ENCODE measurements around the gene ANKLE1.

DNA sequence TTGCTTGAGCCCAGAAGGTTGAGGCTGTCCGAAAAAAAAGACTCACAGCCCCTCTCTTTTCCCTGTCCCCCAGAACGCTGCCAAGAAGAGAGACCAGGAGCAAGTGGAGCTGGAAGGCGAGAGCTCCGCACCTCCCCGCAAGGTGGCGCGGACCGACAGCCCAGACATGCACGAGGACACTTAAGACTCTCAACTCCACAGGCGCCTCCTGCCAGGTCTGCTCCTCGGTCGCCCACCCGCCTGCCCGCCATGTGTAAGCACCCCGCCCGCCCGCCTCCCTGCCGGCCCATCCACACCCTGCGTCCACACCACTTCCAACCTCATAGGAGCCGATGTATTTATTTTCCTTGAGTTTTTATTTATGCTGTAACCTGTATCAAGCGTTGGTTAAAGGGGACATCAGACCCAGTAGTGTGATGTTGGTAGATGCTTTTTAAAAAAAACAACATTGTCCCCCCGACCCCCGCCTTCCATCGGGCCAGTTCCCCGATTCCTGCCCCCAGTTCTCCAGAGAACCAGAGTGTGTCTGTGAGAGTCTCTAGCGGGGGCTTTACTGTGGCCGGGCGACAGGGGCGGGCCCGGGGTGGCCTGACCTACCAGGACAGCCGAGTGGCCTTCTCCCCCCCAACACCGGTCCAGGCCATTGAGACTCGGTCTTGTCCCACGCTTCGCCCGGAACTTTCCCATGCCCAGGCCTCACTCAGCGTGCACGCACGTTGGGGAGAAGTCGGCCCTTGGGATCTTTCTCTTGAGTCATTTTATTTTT lies 38.0 kb downstream of the ANKLE1 start:
- TF ChIP-seq EZH2phosphoT487 (IDR thresholded peaks at IDR 0.05; ENCODE audit: insufficient read depth, low read depth) (no peak), EZH2 (IDR thresholded peaks at IDR 0.05; ENCODE audit: insufficient read depth, poor library complexity, severe bottlenecking) (no peak)
